Prostate gland (tissue), 2 donors: ENCODE data around the gene ZNF710. TPM values are rescaled to one million over a fixed set of nuclear protein-coding genes. Genes with fewer than 3 reads are reported as not detected.
"Not testable (repeated sequence)": the region's sequence is repeated elsewhere in the genome, so short reads cannot be mapped to it uniquely, and the experiment has no call there.

Experiments
- DNase-seq: peaks from one replicate; pipeline ENCODE4 v3.0.0-alpha.2; 2019; ENCODE audit warnings: low spot score
- H3K27ac ChIP-seq, 2 donors: fragments of 200-600 bp; sonication (generic); 2 replicates each; pipeline ENCODE4 v1.5.1; 2017 to 2019
- H3K27me3 ChIP-seq: fragments of 200-600 bp; sonication (generic); replicated peaks from 2 replicates; pipeline ENCODE4 v1.5.1; 2019; ENCODE audit not compliant: insufficient read depth
- H3K36me3 ChIP-seq, 2 donors: fragments of 200-600 bp; sonication (generic); 1 replicate in 1 of 2; 2 replicates in 1 of 2; pipeline versions ENCODE4 v1.5.1 to v1.8.1; 2017 to 2019
- H3K4me1 ChIP-seq: fragments of 200-600 bp; sonication (generic); replicated peaks from 2 replicates; pipeline ENCODE4 v1.5.1; 2019
- H3K4me3 ChIP-seq, 2 donors: fragments of 200-600 bp; sonication (generic); 2 replicates each; pipeline ENCODE4 v1.5.1; 2017 to 2019
- H3K9me3 ChIP-seq: fragments of 200-600 bp; sonication (generic); 2 replicates; pipeline ENCODE4 v1.5.1; 2017
- POLR2A ChIP-seq: fragments of 450-650 bp; IDR thresholded peaks from one replicate; pipeline ENCODE4 v1.6.1; 2016; ENCODE audit warnings: antibody characterized with exemption, mild to moderate bottlenecking
- POLR2AphosphoS5 ChIP-seq: sonication (generic); formaldehyde crosslinking; IDR thresholded peaks from one replicate; pipeline ENCODE4 v1.6.1; 2017; ENCODE audit warnings: antibody characterized with exemption
- WGBS: methylation state at CpG from one replicate; pipeline ENCODE4 v1.1.5; 2018; 5-methylcytosine and 5-hydroxymethylcytosine counted together
- intact Hi-C: fragments of 100-400 bp; cut with DNase I; formaldehyde crosslinking; loops from one replicate; pipeline ENCODE4 v1.14.2; 2022
- total RNA-seq, 2 donors: library from RNA; depleted of rRNA; stranded (reverse); fragments of >200 nt; gene quantifications; one replicate each; pipeline ENCODE4 v1.1.0, GENCODE V29; 2016
- TF ChIP-seq, protein P1 (sequence below), 4 experiments: fragments of 200-600 bp in 2 of 4; fragments of 450-650 bp in 2 of 4; sonication (generic) in 2 of 4; IDR thresholded peaks; 1 replicate in 3 of 4; 2 replicates in 1 of 4; pipeline ENCODE4 v1.5.1; 2016 to 2019; ENCODE audit warnings: antibody characterized with exemption in 4 of 4, mild to moderate bottlenecking in 2 of 4, moderate library complexity in 2 of 4

Gene ZNF710
- total RNA-seq, 2 donors from 2014 or later = 13.6 to 18.0 TPM

DNA sequence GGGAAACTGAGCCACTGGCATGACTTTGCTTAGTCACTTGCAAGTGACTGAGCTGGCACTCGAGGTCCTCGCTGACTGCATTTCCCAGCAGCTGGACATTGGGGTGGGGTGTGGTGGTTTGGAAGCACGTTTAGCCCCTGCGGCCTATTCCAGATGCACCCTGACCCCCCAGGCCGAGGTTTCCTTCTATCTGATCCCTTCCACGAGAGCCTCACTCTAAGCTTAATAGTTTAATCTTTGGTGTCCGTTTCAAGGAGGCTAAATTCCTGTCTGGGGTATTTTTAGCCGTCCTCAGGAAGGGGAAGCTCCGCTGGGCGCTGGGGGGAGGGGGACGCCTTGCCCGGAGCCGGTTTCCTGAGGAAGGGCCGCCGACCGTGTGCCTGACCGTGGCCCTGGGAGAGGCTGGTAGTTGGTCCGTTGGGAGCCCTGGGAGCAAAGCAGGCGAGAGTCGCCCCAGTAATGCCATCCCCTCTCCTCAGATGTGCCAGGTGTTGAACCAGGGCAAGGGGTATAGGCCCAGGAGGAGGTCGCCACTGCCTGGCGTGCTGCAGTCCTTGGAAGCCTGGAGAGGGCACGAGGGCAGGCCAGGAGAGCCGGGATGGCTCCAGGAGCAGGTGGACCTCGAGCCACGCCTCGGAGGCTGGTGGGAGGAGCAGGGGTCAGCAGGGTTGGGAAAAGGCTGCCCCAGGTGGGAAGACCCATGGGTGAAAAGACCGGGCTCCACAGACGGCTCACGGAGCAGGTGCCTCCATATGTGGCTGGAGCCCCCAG, 64.0 kb downstream of the ZNF710 start:
- intact Hi-C loops = loop anchor here (5.0 kb wide), 1 partner anchor 58 kb away; no protein-coding TSS in a partner anchor
- WGBS = 62% methylated on average over 30 of the region's 30 CpGs
- Histone ChIP-seq H3K4me1 (peaks cover 18% of the 10 kb centered on the region), H3K36me3 (no peaks in the 10 kb centered on the region), H3K27me3 (no peaks in the 10 kb centered on the region), H3K9me3 (no peaks in the 10 kb centered on the region), H3K27ac (peak overlapping the region; percentile 32 to 73), H3K4me3 (no peak overlapping the region)
- TF ChIP-seq POLR2A (no peak), POLR2AphosphoS5 (no peak)
- TF ChIP-seq, protein P1, sequence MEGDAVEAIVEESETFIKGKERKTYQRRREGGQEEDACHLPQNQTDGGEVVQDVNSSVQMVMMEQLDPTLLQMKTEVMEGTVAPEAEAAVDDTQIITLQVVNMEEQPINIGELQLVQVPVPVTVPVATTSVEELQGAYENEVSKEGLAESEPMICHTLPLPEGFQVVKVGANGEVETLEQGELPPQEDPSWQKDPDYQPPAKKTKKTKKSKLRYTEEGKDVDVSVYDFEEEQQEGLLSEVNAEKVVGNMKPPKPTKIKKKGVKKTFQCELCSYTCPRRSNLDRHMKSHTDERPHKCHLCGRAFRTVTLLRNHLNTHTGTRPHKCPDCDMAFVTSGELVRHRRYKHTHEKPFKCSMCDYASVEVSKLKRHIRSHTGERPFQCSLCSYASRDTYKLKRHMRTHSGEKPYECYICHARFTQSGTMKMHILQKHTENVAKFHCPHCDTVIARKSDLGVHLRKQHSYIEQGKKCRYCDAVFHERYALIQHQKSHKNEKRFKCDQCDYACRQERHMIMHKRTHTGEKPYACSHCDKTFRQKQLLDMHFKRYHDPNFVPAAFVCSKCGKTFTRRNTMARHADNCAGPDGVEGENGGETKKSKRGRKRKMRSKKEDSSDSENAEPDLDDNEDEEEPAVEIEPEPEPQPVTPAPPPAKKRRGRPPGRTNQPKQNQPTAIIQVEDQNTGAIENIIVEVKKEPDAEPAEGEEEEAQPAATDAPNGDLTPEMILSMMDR (IDR thresholded peaks at IDR 0.05) = no peak
- no peak for DNase-seq

DNA sequence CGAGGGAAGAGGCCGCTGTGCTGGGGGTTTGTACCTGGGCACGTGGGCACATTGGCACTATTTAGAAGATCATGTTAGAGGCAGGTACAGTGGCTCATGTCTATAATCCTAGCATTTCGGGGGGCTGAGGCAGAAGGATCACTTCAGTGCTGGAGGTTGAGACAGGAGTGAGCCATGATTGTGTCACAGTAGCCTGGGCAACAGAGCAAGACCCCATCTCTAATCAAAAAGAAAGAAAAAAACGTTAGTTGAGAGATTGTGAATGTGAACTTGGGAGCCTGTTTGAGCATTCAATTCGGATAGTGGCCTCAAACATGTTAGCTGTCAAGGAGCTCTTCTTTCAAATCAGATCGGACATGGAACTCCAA, 64.5 kb downstream of the ZNF710 start:
- no peak overlapping the region for H3K4me3 ChIP-seq
- WGBS = 80% methylated on average over 7 of the region's 7 CpGs
- intact Hi-C loops = no loop called here
- no peaks in the 10 kb centered on the region for H3K9me3 ChIP-seq
- H3K4me1 ChIP-seq = peaks cover 18% of the 10 kb centered on the region
- no peaks in the 10 kb centered on the region for H3K36me3 ChIP-seq
- no peaks in the 10 kb centered on the region for H3K27me3 ChIP-seq
- H3K27ac ChIP-seq = peak overlapping the region in 1 of 2 donors; percentile 73
- TF ChIP-seq, protein P1 (IDR thresholded peaks at IDR 0.05) = no peak
- TF ChIP-seq POLR2A (no peak), POLR2AphosphoS5 (no peak)
- no peak for DNase-seq

DNA sequence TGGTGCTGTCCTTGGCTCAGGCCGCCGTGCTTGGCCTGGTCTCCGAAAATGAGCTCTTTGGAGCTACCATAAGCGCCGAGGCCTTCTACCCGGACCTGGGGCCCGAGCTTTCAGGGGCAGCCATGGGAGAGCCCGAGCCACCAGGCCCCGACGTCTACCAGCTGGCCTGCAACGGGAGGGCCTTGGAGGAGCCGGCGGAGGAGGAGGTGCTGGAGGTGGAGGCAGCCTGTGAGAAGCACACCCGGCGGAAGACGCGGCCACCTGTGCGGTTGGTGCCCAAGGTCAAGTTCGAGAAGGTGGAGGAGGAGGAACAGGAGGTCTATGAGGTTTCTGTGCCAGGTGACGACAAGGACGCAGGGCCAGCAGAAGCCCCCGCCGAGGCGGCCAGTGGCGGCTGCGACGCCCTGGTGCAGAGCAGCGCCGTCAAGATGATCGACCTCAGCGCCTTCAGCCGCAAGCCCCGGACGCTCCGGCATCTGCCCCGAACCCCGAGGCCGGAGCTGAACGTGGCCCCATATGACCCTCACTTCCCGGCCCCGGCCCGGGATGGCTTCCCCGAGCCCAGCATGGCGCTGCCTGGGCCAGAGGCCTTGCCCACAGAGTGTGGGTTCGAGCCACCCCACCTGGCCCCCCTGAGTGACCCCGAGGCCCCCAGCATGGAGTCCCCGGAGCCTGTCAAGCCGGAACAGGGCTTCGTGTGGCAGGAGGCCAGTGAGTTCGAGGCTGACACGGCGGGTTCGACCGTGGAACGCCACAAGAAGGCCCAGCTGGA, 66.2 kb downstream of the ZNF710 start:
- Histone ChIP-seq H3K36me3 (no peaks in the 10 kb centered on the region), H3K9me3 (no peaks in the 10 kb centered on the region), H3K4me1 (peaks cover 6% of the 10 kb centered on the region), H3K27me3 (no peaks in the 10 kb centered on the region), H3K4me3 (no peak overlapping the region), H3K27ac (no peak overlapping the region)
- TF ChIP-seq, protein P1 (IDR thresholded peaks at IDR 0.05) = no peak
- TF ChIP-seq POLR2AphosphoS5 (no peak), POLR2A (no peak)
- intact Hi-C loops = no loop called here
- DNase-seq = no peak
- 92% methylated on average over 50 of the region's 55 CpGs for WGBS

DNA sequence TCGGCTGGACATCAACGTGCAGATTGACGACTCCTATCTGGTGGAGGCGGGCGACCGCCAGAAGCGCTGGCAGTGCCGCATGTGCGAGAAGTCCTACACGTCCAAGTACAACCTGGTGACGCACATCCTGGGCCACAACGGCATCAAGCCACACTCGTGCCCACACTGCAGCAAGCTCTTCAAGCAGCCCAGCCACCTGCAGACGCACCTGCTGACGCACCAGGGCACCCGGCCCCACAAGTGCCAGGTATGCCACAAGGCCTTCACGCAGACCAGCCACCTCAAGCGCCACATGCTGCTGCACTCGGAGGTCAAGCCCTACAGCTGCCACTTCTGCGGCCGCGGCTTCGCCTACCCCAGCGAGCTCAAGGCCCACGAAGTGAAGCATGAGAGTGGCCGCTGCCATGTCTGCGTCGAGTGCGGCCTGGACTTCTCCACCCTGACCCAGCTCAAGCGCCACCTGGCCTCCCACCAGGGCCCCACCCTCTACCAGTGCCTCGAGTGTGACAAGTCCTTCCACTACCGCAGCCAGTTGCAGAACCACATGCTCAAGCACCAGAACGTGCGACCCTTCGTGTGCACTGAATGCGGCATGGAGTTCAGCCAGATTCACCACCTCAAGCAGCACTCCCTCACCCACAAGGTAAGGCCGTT, 67.0 kb downstream of the ZNF710 start:
- Histone ChIP-seq H3K27me3 (no peaks in the 10 kb centered on the region), H3K4me3 (no peak overlapping the region), H3K36me3 (no peaks in the 10 kb centered on the region), H3K4me1 (no peaks in the 10 kb centered on the region), H3K27ac (no peak overlapping the region), H3K9me3 (no peaks in the 10 kb centered on the region)
- 93% methylated on average over 36 of the region's 37 CpGs for WGBS
- TF ChIP-seq POLR2A = no peak
- no peak for TF ChIP-seq POLR2AphosphoS5
- intact Hi-C loops = no loop called here
- DNase-seq = no peak

DNA sequence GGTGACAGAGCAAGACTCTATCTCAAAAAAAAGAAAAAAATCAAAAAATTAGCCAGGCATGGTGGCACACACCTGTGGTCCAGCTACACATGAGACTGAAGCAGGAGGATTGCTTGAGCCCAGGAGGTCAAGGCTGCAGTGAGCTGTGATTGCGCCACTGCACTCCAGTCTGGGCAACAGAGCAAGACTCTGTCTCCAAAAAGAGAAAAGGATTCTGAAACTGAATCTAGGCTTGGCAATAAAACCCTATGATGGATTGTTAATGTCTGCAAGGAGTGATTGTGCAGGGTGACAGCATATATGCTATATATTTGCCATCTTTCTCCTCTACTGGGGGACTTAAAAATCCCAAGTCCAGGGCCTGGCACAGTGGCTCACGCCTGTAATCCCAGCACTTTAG, 69.5 kb downstream of the ZNF710 start:
- DNase-seq, H3K4me1 ChIP-seq, H3K36me3 ChIP-seq, H3K4me3 ChIP-seq, H3K9me3 ChIP-seq, H3K27me3 ChIP-seq: not testable (repeated sequence)
- peak overlapping the region in 1 of 2 donors; percentile 50 for H3K27ac ChIP-seq
- WGBS = 93% methylated on average over 2 of the region's 2 CpGs
- intact Hi-C loops = loop anchor here (2.0 to 10.0 kb wide), 2 partner anchors 158 to 306 kb away; partner anchors contain the start of gene ARPIN
